Heart right ventricle (tissue), 16 donors: ENCODE results near the gene REN. TPM values are rescaled to one million over a fixed set of nuclear protein-coding genes. Genes with fewer than 3 reads are reported as not detected.

ENCODE experiments used
- ATAC-seq, 8 donors: fragments of 200-7000 bp; cut with Tn5 transposase; one replicate each; pipeline ENCODE4 v1.9.1; 2020; ENCODE audit warnings: mild to moderate bottlenecking in 8 of 8, moderate library complexity in 8 of 8, moderate number of reproducible peaks in 1 of 8
- DNase-seq, 2 donors: peaks; one replicate each; pipeline ENCODE4 v3.0.0-alpha.2; 2020
- H3K27ac ChIP-seq, 10 donors: fragments of 200-600 bp; sonication (generic) in 2 of 10; one replicate each; pipeline versions ENCODE4 v1.5.0 to v1.8.0; 2020 to 2022; ENCODE audit warnings: mild to moderate bottlenecking in 3 of 10
- H3K27me3 ChIP-seq, 7 donors: fragments of 200-600 bp; one replicate each; pipeline ENCODE4 v1.8.0; 2021 to 2022; ENCODE audit warnings: mild to moderate bottlenecking in 2 of 7
- H3K36me3 ChIP-seq, 9 donors: fragments of 200-600 bp; sonication (generic) in 1 of 9; one replicate each; pipeline versions ENCODE4 v1.5.0 to v1.8.0; 2020 to 2022; ENCODE audit warnings: mild to moderate bottlenecking in 2 of 9
- H3K4me1 ChIP-seq, 9 donors: fragments of 200-600 bp; sonication (generic) in 1 of 9; one replicate each; pipeline versions ENCODE4 v1.5.0 to v1.8.0; 2020 to 2022; ENCODE audit warnings: mild to moderate bottlenecking in 4 of 9
- H3K4me3 ChIP-seq, 10 donors: fragments of 200-600 bp; sonication (generic) in 2 of 10; one replicate each; pipeline versions ENCODE4 v1.5.0 to v1.8.0; 2020 to 2022; ENCODE audit warnings: mild to moderate bottlenecking in 7 of 10, moderate library complexity in 2 of 10
- H3K9me3 ChIP-seq, 11 donors: fragments of 200-600 bp in 10 of 11; sonication (generic) in 2 of 11; one replicate each; pipeline versions ENCODE4 v1.5.0 to v1.8.0; 2013 to 2022; ENCODE audit warnings: mild to moderate bottlenecking in 2 of 11, control low read depth in 1 of 11, moderate library complexity in 1 of 11
- WGBS, 2 donors: extraction: QIAGEN DNeasy Blood & Tissue Kit; methylation state at CpG; one replicate each; pipeline ENCODE4 v1.1.7; 2013; ENCODE audit warnings: inconsistent platforms in 1 of 2; 5-methylcytosine and 5-hydroxymethylcytosine counted together
- intact Hi-C, 10 donors: fragments of 100-400 bp; cut with DNase I; formaldehyde crosslinking; loops; one replicate each; pipeline versions ENCODE4 v1.11.1 to v1.14.2; 2022
- polyA plus RNA-seq, 2 donors: library from polyadenylated mRNA; stranded (reverse); fragments of 200-250 nt; gene quantifications; one replicate each; pipeline ENCODE4 v1.2.3, GENCODE V29; 2013
- total RNA-seq, 10 donors: library from RNA; stranded (reverse); fragmentation: NEBNext Ultra II Directional in 3 of 10; extraction: Animal tissue kit (Norgen Biotek cat#: 25700) in 3 of 10; gene quantifications; one replicate each; pipeline versions ENCODE4 v1.2.1 to v1.2.4, GENCODE V29; 2021 to 2023
- TF ChIP-seq, protein P1 (sequence below), 9 donors: fragments of 200-600 bp; sonication (generic) in 2 of 9; IDR thresholded peaks; one replicate each; pipeline versions ENCODE4 v1.5.0 to v1.8.0; 2021 to 2022; ENCODE audit warnings: antibody characterized with exemption in 9 of 9, mild to moderate bottlenecking in 5 of 9, moderate library complexity in 1 of 9
- donor health status: Arrhythmogenic right ventricular cardiomyopathy.
- donor health status: ischemic (EF 13 %, LVEDD 7.1; RV severe dilation, severe dysfunction).
- donor health status: healthy with polysubstance abuse.
- donor health status: DM: no; HTN: yes; CAD: no.
- donor health status: DM: no; HTN: no; CAD: no.
- donor health status: ischemic (EF 25% LVEDD 6.9; RV normal size, moderate dysfunction).
- donor health status: ischemic (EF 25% LVEDD 5.7; RV mildly dilated, moderate dysfunction).
- donor health status: healthy.
- donor health status: DM: yes; HTN: yes; CAD: no.
- donor health status: Ischemic cardiomyopathy.
- donor health status: ischemic (EF 35%, LVEDD 5.7; RV mildly dilated, moderate dysfunction).
- donor health status: nonischemic (EF 11% LVEDD 7.7; RV severe dilation, severe dysfunction).
- donor health status: DM: yes; HTN: yes; CAD: no.
- donor health status: PGD.
- donor health status: ischemic (EF 29% LVEDD 5.4; RV normal size, mild dysfunction).
- donor health status: nonischemic (EF 23%, LVEDD 6.1; RV moderate dilation, normal function).

REN gene
- total and polyA plus RNA-seq, 12 donors: not detected

DNA sequence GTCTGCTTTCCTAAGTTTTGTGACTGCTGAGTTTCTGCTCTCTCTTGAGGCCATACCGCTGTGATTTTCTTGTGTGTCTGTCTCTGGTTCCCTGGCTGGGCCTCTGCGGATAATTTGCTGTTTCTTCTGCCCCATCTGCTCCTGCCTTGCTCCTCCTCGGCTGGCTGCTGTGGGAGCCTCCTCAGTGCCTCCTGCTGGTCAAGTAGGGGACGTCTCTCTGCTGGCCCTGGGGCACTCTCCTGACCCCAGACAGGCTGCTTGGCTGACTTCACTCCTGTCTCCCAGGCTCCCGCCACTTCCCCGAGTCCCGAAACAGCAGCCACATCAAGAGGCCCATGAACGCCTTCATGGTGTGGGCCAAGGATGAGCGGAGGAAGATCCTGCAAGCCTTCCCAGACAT is 42.8 kb downstream of the REN start:
- no peaks in the 10 kb centered on the region for H3K27me3 ChIP-seq
- WGBS, 2 donors: 77 to 78% methylated on average over 9 of the region's 9 CpGs
- H3K36me3 ChIP-seq: peaks cover 0 to 85% (median 30%) of the 10 kb centered on the region in 9 donors
- DNase-seq: no peak
- no peak overlapping the region for H3K27ac ChIP-seq
- H3K9me3 ChIP-seq: no peaks in the 10 kb centered on the region
- H3K4me1 ChIP-seq: peaks cover 0 to 28% (median 19%) of the 10 kb centered on the region in 9 donors
- TF ChIP-seq, protein P1, sequence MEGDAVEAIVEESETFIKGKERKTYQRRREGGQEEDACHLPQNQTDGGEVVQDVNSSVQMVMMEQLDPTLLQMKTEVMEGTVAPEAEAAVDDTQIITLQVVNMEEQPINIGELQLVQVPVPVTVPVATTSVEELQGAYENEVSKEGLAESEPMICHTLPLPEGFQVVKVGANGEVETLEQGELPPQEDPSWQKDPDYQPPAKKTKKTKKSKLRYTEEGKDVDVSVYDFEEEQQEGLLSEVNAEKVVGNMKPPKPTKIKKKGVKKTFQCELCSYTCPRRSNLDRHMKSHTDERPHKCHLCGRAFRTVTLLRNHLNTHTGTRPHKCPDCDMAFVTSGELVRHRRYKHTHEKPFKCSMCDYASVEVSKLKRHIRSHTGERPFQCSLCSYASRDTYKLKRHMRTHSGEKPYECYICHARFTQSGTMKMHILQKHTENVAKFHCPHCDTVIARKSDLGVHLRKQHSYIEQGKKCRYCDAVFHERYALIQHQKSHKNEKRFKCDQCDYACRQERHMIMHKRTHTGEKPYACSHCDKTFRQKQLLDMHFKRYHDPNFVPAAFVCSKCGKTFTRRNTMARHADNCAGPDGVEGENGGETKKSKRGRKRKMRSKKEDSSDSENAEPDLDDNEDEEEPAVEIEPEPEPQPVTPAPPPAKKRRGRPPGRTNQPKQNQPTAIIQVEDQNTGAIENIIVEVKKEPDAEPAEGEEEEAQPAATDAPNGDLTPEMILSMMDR (IDR thresholded peaks at IDR 0.05): peak in 7 of 9 donors; percentile 7 to 30 (median 17)
- no peak overlapping the region for H3K4me3 ChIP-seq
- intact Hi-C loops: loop anchor here in 2 of 10 donors (5.0 to 10.0 kb wide), 2 partner anchors 36 to 49 kb away; partner anchors contain the start of gene SOX13 (in 1 of the 2)
- no peak for ATAC-seq

DNA sequence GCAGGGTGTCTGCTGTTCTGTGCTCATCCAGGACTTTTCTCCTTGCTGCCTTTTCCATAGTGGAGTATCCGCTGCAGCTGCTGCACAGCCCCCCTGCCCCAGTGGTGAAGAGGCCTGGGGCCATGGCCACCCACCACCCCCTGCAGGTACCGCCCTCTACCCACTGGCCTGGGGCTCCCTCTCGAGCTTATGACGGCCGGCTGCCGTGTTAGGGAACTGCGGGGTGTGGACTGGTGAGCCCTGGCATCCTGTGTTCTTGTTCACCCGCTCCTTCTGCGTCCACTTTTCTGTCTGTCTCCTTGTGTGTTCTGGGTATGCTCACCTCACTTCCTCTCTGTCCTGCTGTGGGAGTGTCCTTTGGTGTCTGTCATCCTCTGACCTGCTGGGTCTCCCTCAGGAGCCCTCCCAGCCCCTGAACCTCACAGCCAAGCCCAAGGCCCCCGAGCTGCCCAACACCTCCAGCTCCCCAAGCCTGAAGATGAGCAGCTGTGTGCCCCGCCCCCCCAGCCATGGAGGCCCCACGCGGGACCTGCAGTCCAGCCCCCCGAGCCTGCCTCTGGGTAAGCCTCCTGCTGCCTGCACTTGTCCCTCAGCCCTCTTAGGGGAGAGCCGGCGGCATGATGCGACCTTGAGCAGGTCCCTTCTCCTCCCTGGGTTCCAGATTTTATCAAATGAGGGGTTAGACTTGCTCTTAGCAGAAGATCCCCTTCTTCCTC is 44.1 kb downstream of the REN start:
- no peaks in the 10 kb centered on the region for H3K9me3 ChIP-seq
- peaks cover 0 to 98% (median 30%) of the 10 kb centered on the region in 9 donors for H3K36me3 ChIP-seq
- no peak overlapping the region for H3K27ac ChIP-seq
- TF ChIP-seq, protein P1 (IDR thresholded peaks at IDR 0.05): no peak
- DNase-seq (no peak), ATAC-seq (no peak)
- no peaks in the 10 kb centered on the region for H3K27me3 ChIP-seq
- H3K4me1 ChIP-seq: peaks cover 0 to 16% (median 7%) of the 10 kb centered on the region in 9 donors
- WGBS, 2 donors: 85 to 91% methylated on average over 17 of the region's 17 CpGs
- H3K4me3 ChIP-seq: no peak overlapping the region
- intact Hi-C loops: loop anchor here in 2 of 10 donors (5.0 to 10.0 kb wide), 2 partner anchors 35 to 47 kb away; partner anchors contain the start of gene SOX13 (in 1 of the 2)

DNA sequence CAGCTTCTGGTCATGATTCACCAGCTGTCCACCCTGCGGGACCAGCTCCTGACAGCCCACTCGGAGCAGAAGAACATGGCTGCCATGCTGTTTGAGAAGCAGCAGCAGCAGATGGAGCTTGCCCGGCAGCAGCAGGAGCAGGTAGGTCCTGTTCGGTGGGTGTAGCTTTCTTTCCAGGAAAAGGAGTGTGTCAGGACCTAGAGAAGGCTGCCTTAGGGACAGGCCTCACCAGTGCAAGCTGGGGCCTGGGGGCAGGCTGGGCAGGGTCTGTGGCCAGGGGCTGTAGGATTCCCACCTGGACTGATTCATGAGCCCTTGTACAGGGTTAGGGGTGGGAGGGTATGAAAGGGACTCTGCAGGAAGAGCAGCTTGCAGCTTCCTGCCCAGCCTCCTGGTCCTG is 49.6 kb downstream of the REN start:
- peaks cover 0 to 22% (median 0%) of the 10 kb centered on the region in 9 donors for H3K4me1 ChIP-seq
- H3K36me3 ChIP-seq: peaks cover 0 to 86% (median 5%) of the 10 kb centered on the region in 9 donors
- DNase-seq (no peak), ATAC-seq (no peak)
- 95 to 96% methylated on average over 4 of the region's 4 CpGs for WGBS, 2 donors
- no peaks in the 10 kb centered on the region for H3K27me3 ChIP-seq
- TF ChIP-seq, protein P1 (IDR thresholded peaks at IDR 0.05): no peak
- no peaks in the 10 kb centered on the region for H3K9me3 ChIP-seq
- intact Hi-C loops: no loop called here
- peak overlapping the region in 1 of 10 donors; percentile 4 for H3K27ac ChIP-seq
- no peak overlapping the region for H3K4me3 ChIP-seq

DNA sequence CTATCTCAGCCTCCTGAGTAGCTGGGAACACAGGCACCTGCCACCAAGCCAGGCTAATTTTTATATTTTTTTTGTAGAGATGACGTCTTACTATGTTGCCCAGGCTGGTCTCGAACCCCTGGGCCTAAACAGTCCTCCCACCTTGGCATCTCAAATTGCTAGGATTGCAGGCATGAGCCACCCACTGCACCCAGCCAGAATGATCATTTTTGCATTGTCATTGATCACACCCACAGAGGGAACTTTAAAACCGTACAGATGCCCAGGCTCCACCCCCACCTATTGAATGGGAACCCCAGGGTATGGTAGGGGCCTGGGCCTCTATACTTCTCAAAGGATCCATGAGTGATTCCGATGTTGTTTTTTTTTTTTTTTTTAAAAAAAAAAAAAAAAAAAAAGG is 51.0 kb downstream of the REN start:
- intact Hi-C loops: no loop called here
- WGBS, 2 donors: 87 to 88% methylated on average over 4 of the region's 4 CpGs
- H3K27ac ChIP-seq: no peak overlapping the region
- DNase-seq (no peak), ATAC-seq (no peak)
- peaks cover 0 to 71% (median 0%) of the 10 kb centered on the region in 9 donors for H3K36me3 ChIP-seq
- no peak overlapping the region for H3K4me3 ChIP-seq
- no peaks in the 10 kb centered on the region for H3K27me3 ChIP-seq
- H3K9me3 ChIP-seq: no peaks in the 10 kb centered on the region
- H3K4me1 ChIP-seq: peaks cover 0 to 35% (median 6%) of the 10 kb centered on the region in 9 donors
- TF ChIP-seq, protein P1 (IDR thresholded peaks at IDR 0.05): no peak
